Measurements from ENCODE around the gene USP17L28.
"Not testable (repeated sequence)": the region's sequence is repeated elsewhere in the genome, so short reads cannot be mapped to it uniquely, and the experiment has no call there.

The USP17L28 gene

DNA sequence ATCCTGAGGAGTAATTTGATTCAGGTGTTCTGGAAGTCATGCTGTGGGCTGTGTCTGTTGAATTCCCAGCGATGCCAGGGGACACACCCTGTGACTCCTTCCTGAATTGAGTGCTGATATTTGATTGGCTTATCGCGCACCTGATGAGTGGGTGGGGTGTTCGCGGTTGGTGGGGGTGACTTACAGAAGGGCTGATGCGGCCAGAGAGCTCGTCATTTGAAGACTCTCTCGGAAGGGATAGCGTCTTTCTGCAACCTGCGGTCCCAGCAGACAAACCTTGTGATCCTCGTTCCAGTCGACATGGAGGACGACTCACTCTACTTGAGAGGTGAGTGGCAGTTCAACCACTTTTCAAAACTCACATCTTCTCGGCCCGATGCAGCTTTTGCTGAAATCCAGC is at the start of gene USP17L28:
USP17L28 (plus strand) TSS at position 301 of the 400 bp plus-strand sequence; CDS start at position 301, 0 bp downstream.
- DNase-seq: not testable (repeated sequence)

- not testable (repeated sequence) for DNase-seq
Measured at GRCh38 chr4:9324191-9324590, 24.5 kb upstream of the USP17L28 start.

- not testable (repeated sequence) for DNase-seq
Measured at GRCh38 chr4:9324865-9325264, 23.8 kb upstream of the USP17L28 start, which contains the start of gene USP17L24. Gene USP17L24 (plus strand): TSS chr4:9325165. CDS start chr4:9325165, 0 bp downstream.

DNA sequence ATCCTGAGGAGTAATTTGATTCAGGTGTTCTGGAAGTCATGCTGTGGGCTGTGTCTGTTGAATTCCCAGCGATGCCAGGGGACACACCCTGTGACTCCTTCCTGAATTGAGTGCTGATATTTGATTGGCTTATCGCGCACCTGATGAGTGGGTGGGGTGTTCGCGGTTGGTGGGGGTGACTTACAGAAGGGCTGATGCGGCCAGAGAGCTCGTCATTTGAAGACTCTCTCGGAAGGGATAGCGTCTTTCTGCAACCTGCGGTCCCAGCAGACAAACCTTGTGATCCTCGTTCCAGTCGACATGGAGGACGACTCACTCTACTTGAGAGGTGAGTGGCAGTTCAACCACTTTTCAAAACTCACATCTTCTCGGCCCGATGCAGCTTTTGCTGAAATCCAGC is 19.1 kb upstream of the USP17L28 start, which contains the start of gene USP17L25:
USP17L25 (plus strand) TSS at position 301 of the 400 bp plus-strand sequence; CDS start at position 301, 0 bp downstream.
- not testable (repeated sequence) for DNase-seq

DNA sequence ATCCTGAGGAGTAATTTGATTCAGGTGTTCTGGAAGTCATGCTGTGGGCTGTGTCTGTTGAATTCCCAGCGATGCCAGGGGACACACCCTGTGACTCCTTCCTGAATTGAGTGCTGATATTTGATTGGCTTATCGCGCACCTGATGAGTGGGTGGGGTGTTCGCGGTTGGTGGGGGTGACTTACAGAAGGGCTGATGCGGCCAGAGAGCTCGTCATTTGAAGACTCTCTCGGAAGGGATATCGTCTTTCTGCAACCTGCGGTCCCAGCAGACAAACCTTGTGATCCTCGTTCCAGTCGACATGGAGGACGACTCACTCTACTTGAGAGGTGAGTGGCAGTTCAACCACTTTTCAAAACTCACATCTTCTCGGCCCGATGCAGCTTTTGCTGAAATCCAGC is 14.3 kb upstream of the USP17L28 start, which contains the start of gene USP17L26:
USP17L26 (plus strand) TSS at position 301 of the 400 bp plus-strand sequence; CDS start at position 301, 0 bp downstream.
- not testable (repeated sequence) for DNase-seq

- not testable (repeated sequence) for DNase-seq
Measured at GRCh38 chr4:9339103-9339502, 9.6 kb upstream of the USP17L28 start, which contains the start of gene USP17L5. Gene USP17L5 (plus strand): TSS chr4:9339403. CDS start chr4:9339403, 0 bp downstream.

DNA sequence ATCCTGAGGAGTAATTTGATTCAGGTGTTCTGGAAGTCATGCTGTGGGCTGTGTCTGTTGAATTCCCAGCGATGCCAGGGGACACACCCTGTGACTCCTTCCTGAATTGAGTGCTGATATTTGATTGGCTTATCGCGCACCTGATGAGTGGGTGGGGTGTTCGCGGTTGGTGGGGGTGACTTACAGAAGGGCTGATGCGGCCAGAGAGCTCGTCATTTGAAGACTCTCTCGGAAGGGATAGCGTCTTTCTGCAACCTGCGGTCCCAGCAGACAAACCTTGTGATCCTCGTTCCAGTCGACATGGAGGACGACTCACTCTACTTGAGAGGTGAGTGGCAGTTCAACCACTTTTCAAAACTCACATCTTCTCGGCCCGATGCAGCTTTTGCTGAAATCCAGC is 4.8 kb upstream of the USP17L28 start, which contains the start of gene USP17L27:
USP17L27 (plus strand) TSS at position 301 of the 400 bp plus-strand sequence; CDS start at position 301, 0 bp downstream.
- not testable (repeated sequence) for DNase-seq

DNA sequence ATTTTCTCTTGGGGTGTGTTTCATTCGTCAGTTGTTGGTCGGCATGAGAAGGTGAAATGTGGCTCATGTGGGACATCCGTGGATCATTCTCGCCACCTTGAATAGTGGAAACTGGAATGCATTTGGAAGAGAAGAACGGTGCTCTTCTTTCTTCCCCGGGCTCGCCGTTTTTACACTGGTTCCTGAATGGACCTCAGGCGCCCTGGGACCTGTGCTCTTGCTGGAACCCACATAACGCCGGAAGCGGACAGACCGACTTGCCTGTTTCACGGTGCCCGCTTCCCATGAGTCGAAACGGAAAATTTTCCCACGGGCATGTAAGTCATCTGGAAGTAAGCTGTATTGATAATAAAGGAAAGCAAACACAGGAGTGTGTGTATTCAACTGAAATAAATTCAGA is 2.2 kb downstream of the USP17L28 start:
- not testable (repeated sequence) for DNase-seq

DNA sequence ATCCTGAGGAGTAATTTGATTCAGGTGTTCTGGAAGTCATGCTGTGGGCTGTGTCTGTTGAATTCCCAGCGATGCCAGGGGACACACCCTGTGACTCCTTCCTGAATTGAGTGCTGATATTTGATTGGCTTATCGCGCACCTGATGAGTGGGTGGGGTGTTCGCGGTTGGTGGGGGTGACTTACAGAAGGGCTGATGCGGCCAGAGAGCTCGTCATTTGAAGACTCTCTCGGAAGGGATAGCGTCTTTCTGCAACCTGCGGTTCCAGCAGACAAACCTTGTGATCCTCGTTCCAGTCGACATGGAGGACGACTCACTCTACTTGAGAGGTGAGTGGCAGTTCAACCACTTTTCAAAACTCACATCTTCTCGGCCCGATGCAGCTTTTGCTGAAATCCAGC is 4.6 kb downstream of the USP17L28 start, which contains the start of gene USP17L29:
USP17L29 (plus strand) TSS at position 301 of the 400 bp plus-strand sequence; CDS start at position 301, 0 bp downstream.
- DNase-seq: not testable (repeated sequence)

GRCh38 chr4:9362829-9363228 is 14.1 kb downstream of the USP17L28 start, which contains the start of gene USP17L30:
Gene USP17L30 (plus strand): TSS chr4:9363129. CDS start chr4:9363129, 0 bp downstream.
- DNase-seq: not testable (repeated sequence)

- not testable (repeated sequence) for DNase-seq
Measured at GRCh38 chr4:9379881-9380280, 31.2 kb downstream of the USP17L28 start.

GRCh38 chr4:9381012-9381534 is 32.4 kb downstream of the USP17L28 start:
- DNase-seq: peak; percentile 12 to 57

GRCh38 chr4:9384126-9384525 is 35.4 kb downstream of the USP17L28 start:
- DNase-seq: no peak

- not testable (repeated sequence) for DNase-seq
Measured at GRCh38 chr4:9389001-9389400, 40.3 kb downstream of the USP17L28 start.
